Nephron (organoid): ENCODE results near the gene ADIPOQ.
A peak's percentile ranks its signal among the peaks of the same experiment; 100 is the strongest.
"Not testable (repeated sequence)": the region's sequence is repeated elsewhere in the genome, so short reads cannot be mapped to it uniquely, and the experiment has no call there.

Source experiments
- H3K27ac Mint-ChIP-seq, 3 experiments: 2 replicates each; pipeline ENCODE4 v1.8.0; 2020; ENCODE audit warnings: mixed read lengths in 3 of 3, mild to moderate bottlenecking in 2 of 3, moderate library complexity in 1 of 3
- H3K27me3 Mint-ChIP-seq: 2 replicates; pipeline ENCODE4 v1.8.0; 2021; ENCODE audit warnings: low read depth, mild to moderate bottlenecking, moderate library complexity, mixed read lengths
- H3K36me3 Mint-ChIP-seq: 2 replicates; pipeline ENCODE4 v1.8.0; 2020; ENCODE audit warnings: low read depth, mixed read lengths
- H3K4me1 Mint-ChIP-seq: 2 replicates; pipeline ENCODE4 v1.8.0; 2020; ENCODE audit warnings: mixed read lengths
- H3K4me3 Mint-ChIP-seq, 3 experiments: 2 replicates each; pipeline ENCODE4 v1.8.0; 2020; ENCODE audit warnings: mild to moderate bottlenecking in 3 of 3, mixed read lengths in 3 of 3, moderate library complexity in 2 of 3
- H3K9me3 Mint-ChIP-seq: 2 replicates; pipeline ENCODE4 v1.8.0; 2020; ENCODE audit warnings: mixed read lengths
- CTCF ChIP-seq, 3 experiments: fragments of 200-600 bp; sonication (generic); IDR thresholded peaks; one replicate each; pipeline ENCODE4 v1.5.0; 2021; ENCODE audit warnings: antibody characterized with exemption in 3 of 3; ENCODE audit not compliant: unreplicated experiment in 3 of 3

ADIPOQ gene

GRCh38 chr3:186842426-186843038 is at the start of gene ADIPOQ:
Gene ADIPOQ (plus strand): TSS chr3:186842710. CDS start chr3:186853059, 10,349 bp downstream.
- Mint-ChIP-seq H3K27me3 (peaks cover 26% of the 10 kb centered on the region), H3K4me3 (no peak within 1 kb of the TSS)

GRCh38 chr3:186798239-186798874 is 44.2 kb upstream of the ADIPOQ start:
- Mint-ChIP-seq H3K9me3 (no peaks in the 10 kb centered on the region), H3K27me3 (no peaks in the 10 kb centered on the region), H3K4me1 (no peaks in the 10 kb centered on the region), H3K36me3 (peaks cover 59% of the 10 kb centered on the region), H3K4me3 (no peak overlapping the region), H3K27ac (no peak overlapping the region)
- TF ChIP-seq CTCF (IDR thresholded peaks at IDR 0.05; ENCODE audit: unreplicated experiment in 3 of 3): no peak

More at GRCh38 chr3:186842426-186843038, at the start of gene ADIPOQ:
- Mint-ChIP-seq H3K36me3 (no peaks in the 10 kb centered on the region), H3K27ac (no peak within 1 kb of the TSS), H3K4me1 (no peaks in the 10 kb centered on the region), H3K9me3 (no peaks in the 10 kb centered on the region)
- no peak for TF ChIP-seq CTCF (IDR thresholded peaks at IDR 0.05; ENCODE audit: unreplicated experiment in 3 of 3)

GRCh38 chr3:186800285-186800684 is 42.2 kb upstream of the ADIPOQ start:
- H3K4me3 Mint-ChIP-seq: no peak overlapping the region
- no peaks in the 10 kb centered on the region for H3K4me1 Mint-ChIP-seq
- TF ChIP-seq CTCF (IDR thresholded peaks at IDR 0.05; ENCODE audit: unreplicated experiment in 3 of 3): no peak
- H3K36me3 Mint-ChIP-seq: peaks cover 45% of the 10 kb centered on the region
- no peak overlapping the region for H3K27ac Mint-ChIP-seq
- no peaks in the 10 kb centered on the region for H3K9me3 Mint-ChIP-seq
- H3K27me3 Mint-ChIP-seq: no peaks in the 10 kb centered on the region

GRCh38 chr3:186802701-186803100 is 39.8 kb upstream of the ADIPOQ start:
- Mint-ChIP-seq H3K4me1 (peaks cover 6% of the 10 kb centered on the region), H3K27me3 (no peaks in the 10 kb centered on the region), H3K27ac (no peak overlapping the region), H3K9me3 (no peaks in the 10 kb centered on the region), H3K36me3 (peaks cover 33% of the 10 kb centered on the region), H3K4me3 (peak overlapping the region; percentile 7 to 65 (median 9))
- TF ChIP-seq CTCF (IDR thresholded peaks at IDR 0.05; ENCODE audit: unreplicated experiment in 3 of 3): no peak

- not testable (repeated sequence) for H3K27me3 Mint-ChIP-seq, H3K4me3 Mint-ChIP-seq, H3K4me1 Mint-ChIP-seq, H3K9me3 Mint-ChIP-seq, H3K27ac Mint-ChIP-seq
- peaks cover 30% of the 10 kb centered on the region for H3K36me3 Mint-ChIP-seq
Measured at GRCh38 chr3:186803447-186803846, 39.1 kb upstream of the ADIPOQ start.

GRCh38 chr3:186806089-186807055 is 36.1 kb upstream of the ADIPOQ start, which contains the start of gene RFC4:
Gene RFC4 (minus strand): TSS chr3:186806482. CDS start chr3:186804713, 1,769 bp downstream.
- Mint-ChIP-seq H3K4me1 (peaks cover 6% of the 10 kb centered on the region), H3K27me3 (no peaks in the 10 kb centered on the region), H3K9me3 (no peaks in the 10 kb centered on the region), H3K36me3 (peaks cover 11% of the 10 kb centered on the region), H3K4me3 (peak within 1 kb of the TSS; percentile 93 to 97 (median 96)), H3K27ac (peak within 1 kb of the TSS; percentile 77 to 91 (median 87))
- no peak for TF ChIP-seq CTCF (IDR thresholded peaks at IDR 0.05; ENCODE audit: unreplicated experiment in 3 of 3)
